ENCODE data around the gene C12orf76.
"Not testable (repeated sequence)": the region's sequence is repeated elsewhere in the genome, so short reads cannot be mapped to it uniquely, and the experiment has no call there.

Gene C12orf76

DNA sequence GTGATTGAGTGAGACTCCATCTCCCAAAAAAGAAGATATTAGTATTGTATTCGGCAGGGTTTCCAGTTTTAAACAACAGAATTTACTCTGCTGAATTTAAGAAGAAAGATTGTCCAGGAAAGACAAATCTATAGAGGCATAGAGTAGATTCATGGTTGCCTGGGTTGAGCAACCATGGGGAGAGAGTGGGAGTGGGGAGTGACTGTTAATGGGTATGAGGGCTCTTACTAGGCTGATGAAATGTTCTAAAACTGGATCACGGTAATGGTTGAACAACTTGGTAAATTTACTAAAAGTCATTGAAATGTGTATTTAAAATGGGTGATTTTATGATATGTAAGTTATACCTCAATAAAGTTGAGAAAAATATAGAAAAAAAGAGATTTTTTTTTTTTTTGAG is 13.9 kb upstream of the C12orf76 start:
- no peak for DNase-seq

DNA sequence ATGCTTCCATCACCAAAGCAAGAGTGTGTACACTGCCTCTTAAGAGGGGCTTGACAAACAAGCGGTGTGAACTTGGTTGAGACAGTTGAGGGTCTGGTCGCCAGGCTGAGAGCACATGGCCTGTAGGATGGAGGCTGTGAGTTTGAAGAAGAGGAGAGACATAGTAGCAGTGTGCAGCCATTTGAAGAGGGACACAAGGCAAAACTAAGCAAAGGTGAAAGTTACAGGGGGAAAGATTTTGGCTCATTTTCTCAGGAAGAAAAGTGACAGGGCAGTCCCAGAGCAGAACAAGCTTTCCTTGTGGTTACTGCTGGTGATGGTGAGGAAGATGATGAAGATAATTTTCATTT is 11.3 kb upstream of the C12orf76 start:
- no peak for DNase-seq

DNA sequence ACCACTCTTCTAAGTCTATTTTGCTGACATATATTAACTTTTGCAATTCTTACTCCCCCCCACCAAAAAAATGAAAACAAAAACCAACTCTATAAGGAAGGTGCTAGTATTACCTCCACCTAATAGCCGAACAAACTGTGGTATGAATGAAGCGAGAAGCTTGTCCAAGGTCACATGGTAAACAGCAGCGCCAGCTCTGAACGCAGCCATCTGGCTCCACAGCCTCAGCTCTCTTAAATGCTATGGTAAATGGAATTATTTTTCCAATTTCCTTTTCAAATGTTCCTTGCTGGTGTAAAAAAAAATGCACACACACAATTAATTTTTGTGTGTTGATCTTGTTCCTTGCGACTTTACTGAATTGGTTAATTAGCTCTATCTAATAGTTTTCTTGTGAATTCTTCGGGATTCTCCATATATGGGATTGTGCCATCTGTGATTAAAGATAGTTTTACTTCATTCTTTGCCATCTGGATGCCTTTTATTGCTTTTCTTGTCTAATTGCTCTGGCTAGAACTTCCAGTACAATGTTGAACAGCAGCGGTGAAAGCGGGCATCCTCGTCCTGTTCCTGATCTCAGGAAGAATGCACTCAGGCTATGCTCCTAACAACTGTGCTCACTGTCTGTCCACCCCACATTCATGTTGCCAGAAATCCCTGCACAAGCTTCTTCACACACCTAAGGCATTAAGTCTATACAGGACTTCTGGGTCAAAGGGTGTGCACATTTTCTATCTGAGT is 10.7 kb upstream of the C12orf76 start:
- no peak for DNase-seq

DNA sequence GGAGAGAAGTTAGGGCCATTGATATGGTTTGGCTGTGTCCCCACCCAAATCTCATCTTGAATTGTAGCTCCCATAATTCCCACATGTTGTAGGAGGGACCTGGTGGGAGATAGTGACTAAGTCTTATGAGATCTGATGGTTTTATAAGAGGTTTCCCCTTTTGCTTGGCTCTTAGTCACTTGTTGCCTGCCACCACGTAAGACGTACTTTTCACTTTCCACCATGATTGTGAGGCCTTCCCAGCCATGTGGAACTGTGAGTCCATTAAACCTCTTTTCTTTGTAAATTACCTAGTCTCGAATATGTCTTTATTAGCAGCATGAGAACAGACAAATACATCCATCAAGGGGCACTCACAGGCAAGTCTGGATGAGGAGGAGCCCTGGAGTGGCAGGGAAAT is 8.3 kb upstream of the C12orf76 start:
- DNase-seq: not testable (repeated sequence)

DNA sequence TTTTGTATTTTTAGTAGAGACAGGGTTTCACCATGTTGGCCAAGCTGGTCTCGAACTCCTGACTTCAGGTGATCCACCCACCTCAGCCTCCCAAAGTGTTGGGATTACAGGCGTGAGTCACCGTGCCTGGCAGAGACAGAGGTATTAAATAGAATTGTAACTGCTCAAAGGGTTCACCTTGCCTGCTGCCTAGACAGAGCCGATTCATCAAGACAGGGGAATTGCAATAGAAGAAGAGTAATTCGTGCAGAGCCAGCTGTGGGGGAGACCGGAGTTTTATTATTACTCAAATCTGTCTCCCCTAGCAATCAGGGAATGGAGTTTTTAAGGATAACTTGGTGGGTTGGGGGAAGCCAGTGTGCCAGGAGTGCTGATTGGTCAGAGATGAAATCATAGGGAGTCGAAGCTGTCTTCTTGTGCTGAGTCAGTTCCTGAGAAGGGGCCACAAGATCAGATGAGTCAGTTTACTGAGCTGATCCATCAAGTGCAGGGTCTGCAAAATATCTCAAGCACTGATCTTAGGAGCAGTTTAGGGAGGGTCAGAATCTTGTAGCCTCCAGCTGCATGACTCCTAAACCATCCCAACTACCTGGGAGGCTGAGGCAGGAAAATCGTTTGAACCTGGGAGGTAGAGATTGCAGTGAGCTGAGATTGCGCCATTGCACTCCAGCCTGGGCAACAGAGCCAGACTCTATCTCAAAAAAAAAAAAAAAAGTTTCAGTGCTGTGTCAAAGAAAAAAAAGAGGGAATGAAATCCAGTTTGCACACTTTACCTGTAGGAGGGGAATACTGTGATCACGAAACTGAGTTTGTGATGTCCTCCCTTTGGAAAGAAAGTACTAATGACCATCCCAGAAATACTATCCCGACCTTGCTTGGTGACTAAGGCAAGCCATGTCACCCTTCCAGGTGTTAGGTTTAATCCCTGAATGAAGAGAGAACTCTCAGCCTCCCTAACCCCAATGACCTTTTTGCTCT is 7.3 kb upstream of the C12orf76 start:
- DNase-seq: peak; percentile 84

- DNase-seq: no peak
Measured at GRCh38 chr12:110050927-110051326, 2.6 kb upstream of the C12orf76 start.

GRCh38 chr12:110049666-110050065 is 1.3 kb upstream of the C12orf76 start:
- DNase-seq: not testable (repeated sequence)

- not testable (repeated sequence) for DNase-seq
Measured at GRCh38 chr12:110049034-110049433, 712 bp upstream of the C12orf76 start.

DNA sequence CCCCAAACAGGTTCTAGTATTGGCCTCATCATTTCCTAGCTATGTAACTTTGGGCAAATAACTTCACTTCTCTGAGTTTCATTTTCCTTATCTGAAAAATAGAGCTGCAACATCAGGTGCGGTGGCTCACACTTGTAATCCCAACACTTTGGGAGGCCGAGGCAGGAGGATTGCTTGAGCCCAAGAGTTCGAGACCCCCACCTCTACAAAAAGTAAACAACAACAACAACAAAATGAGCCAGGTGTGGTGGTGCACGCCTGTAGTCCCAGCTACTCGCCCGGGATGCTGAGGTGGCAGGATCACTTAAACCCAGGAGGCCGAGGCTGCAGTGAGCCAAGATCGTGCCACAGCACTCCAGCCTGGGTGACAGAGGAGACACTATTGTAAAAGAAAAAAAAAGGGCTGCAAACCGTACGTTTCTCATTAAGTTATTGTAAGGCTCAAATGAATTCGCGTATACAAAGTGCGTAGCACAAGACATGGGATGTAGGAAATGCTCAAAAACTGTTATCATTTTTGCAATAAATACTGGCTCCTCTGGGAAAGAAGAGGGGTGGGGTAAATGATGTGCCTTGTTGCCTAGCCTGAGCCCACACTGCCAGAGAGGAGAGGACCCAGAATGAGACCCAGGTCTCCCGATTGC is 903 bp downstream of the C12orf76 start:
- no peak for DNase-seq

DNA sequence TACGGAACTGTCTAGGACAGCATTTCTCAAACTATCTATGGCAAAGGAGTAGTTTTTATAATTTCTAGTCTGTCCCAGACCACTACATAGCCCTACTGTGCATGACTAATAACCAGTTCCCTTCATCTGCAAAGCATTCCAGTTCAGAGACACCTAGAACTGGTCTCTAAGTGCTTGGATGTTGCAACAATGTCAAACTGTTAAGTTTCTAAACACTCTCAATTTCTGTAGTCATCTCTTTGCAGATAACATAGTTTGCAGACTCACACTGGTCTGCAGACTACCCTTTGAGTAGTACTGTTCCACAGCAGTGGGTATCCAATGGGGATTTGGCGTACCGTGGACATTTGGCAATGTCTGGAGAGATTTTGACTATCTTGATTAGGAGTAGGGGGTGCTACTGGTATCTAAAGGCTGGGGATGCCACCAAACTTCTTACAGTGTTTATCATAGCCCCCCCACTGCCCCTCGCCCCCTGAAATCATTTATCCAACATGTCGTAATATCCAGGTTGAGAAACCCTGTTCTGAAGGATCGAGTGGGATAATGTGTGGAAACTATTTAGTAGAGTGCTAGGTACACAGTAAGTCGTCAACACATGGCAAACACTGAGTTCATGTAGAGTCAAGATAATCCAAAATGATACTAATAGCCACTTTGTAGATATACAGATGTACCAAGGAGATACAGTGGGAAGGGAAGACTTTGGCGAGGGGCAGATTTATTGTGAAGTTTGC is 1.7 kb downstream of the C12orf76 start:
- DNase-seq: no peak

DNA sequence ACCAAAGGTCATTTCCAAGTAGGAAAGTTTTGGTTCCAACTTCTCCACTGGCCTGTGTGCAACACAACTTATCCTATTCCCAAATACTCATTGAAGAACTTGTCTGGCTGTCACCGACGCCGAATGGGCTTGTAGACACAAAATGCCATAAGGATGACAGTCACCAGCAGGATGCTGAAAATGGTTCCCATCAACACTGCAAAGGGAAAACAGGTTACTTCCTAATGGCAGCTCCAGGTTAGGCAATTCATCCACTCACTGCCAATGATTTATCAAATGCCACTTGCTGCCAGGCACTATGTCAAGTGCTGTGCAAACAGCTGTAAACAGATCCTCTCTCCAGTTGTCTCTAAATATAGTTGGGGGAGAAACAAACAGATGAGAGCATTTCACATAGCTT is 6.1 kb downstream of the C12orf76 start:
- DNase-seq: no peak

GRCh38 chr12:110039085-110039807 is 9.1 kb downstream of the C12orf76 start:
- peak; percentile 97 for DNase-seq

DNA sequence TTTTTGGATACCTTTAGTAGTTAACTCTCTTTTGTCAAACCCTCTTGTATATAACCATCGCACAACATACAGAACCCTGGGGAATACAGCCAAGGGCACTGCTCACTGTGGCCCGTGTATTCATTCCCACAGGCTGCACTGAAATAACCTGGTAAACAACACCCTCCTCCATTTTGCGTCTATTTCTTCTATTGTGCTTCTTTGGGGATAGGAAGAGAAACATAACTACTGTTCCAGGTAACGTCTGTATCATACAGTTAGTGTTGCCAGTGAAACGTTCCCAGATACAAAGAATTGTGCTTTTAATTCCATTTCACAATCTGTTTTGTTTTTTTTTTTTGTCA is 9.6 kb downstream of the C12orf76 start:
- no peak for DNase-seq

DNA sequence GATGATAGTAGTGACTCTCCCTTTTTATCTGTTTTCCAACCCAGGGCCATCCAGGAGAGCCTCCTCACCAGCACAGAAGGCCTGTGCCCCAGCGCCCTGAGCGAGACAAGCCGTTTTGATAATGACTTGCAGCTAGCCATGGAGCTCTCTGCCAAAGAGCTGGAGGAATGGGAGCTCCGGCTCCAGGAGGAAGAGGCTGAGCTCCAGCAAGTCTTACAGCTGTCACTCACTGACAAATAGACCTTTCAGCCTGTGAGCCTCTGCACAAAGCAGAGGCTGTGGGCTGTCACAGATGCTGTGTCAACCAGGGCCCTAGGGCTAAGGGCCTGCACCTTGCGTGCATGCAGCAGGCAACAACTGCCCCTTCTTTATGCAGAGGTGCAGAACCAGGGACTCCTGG is 11.0 kb downstream of the C12orf76 start:
- no peak for DNase-seq

- no peak for DNase-seq
Measured at GRCh38 chr12:110035534-110036104, 12.7 kb downstream of the C12orf76 start.

DNA sequence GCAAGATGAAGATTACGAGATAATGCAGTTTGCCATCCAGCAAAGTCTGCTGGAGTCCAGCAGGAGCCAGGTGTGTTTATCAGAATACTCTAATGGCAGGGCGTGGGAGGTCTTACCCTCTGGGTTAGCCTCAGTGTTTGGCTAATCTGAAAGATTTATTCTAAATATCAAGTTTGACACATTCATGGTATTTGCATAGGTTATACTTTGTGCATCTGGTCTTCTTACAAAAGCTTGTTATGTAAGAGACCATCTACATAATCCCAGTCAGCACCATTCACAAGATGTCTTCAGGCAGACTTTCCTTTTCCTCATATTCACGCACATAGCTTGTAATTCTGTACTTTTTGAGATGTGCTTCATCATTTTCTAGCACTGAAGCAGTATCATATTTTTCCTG is 14.4 kb downstream of the C12orf76 start:
- DNase-seq: no peak

DNA sequence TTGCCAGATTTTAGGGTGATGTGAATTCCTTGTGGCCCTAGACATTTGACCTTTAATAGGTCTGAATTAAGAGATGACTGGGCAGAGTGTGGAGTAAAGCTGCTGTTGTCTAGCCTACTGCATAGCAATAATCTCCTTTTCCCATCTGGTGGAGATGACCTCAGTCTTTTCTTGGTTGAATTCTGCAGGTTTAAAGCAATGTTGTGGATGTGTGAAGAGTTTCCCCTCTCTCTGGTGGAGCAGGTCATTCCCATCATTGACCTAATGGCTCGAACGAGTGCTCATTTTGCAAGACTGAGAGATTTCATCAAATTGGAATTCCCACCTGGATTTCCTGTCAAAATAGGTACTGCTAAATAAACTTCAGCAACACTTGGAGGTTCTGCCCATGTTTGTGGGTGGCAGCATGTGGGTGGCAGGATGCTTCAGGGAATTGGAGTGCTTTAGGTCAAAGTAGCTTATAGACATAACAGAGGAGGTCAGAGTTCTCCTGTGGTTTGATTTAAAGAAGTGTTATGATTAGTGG is 19.0 kb downstream of the C12orf76 start:
- no peak for DNase-seq

DNA sequence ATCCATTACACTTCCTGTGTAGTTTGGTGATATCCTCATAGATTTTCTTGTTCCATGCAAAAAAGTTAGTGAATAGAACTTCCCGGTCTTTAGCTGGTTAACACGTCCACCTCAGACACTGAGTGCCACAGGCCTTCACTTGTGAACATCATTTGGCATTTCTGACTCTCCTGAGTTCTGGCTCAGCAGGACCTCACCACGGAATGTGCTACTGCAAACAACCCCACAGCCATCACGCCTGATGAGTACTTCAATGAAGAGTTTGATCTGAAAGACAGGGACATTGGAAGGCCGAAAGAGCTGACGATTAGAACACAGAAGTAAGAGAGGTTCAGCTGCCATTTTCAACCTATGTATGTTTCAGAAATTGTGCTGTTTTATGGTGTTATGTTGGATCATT is 20.0 kb downstream of the C12orf76 start:
- DNase-seq: no peak

- no peak for DNase-seq
Measured at GRCh38 chr12:110024051-110024450, 24.3 kb downstream of the C12orf76 start.

GRCh38 chr12:110023059-110023980 is 25.0 kb downstream of the C12orf76 start:
- DNase-seq: peak; percentile 52

Measured in fibroblast of skin of back (primary cell).